HEK293 (cell line): ENCODE measurements around the gene MAGEB1.

Experiments used
- CTCF ChIA-PET: fragments of 350-600 bp; formaldehyde crosslinking; extraction: SDS; loops from one replicate; lab custom pipeline; 2021; ENCODE audit warnings: antibody characterized with exemption; lab: Yijun Ruan, JAX
- POLR2A ChIA-PET: fragments of 300-600 bp; formaldehyde crosslinking; extraction: SDS; loops from one replicate; lab custom pipeline; 2020; ENCODE audit warnings: antibody characterized with exemption, inconsistent platforms; lab: Yijun Ruan, JAX
- H3K27ac ChIP-seq: fragments of 200-500 bp; sonication (Bioruptor generic); 2 replicates; pipeline ENCODE4 v1.5.1; 2014; ENCODE audit warnings: low read depth, low read length, control low read depth, inconsistent platforms; ENCODE audit errors: extremely low read depth
- H3K36me3 ChIP-seq, 2 experiments: fragments of 200-500 bp in 1 of 2; sonication (Bioruptor generic) in 1 of 2; 1 replicate in 1 of 2; 2 replicates in 1 of 2; pipeline ENCODE4 v1.5.1; 2014 to 2017; ENCODE audit warnings: inconsistent platforms in 2 of 2, low read length in 2 of 2; ENCODE audit not compliant: control insufficient read depth in 2 of 2, insufficient read depth in 1 of 2
- H3K4me1 ChIP-seq: fragments of 200-500 bp; sonication (Bioruptor generic); 2 replicates; pipeline ENCODE4 v1.5.1; 2014; ENCODE audit warnings: mild to moderate bottlenecking, low read length, inconsistent platforms; ENCODE audit not compliant: control insufficient read depth, insufficient read depth
- H3K4me3 ChIP-seq: 2 replicates; pipeline ENCODE4 v1.5.1; 2011; ENCODE audit warnings: low read depth, mild to moderate bottlenecking, control low read depth, low read length, moderate library complexity
- H3K9me3 ChIP-seq: fragments of 200-500 bp; sonication (Bioruptor generic); 2 replicates; pipeline ENCODE4 v1.5.1; 2014; ENCODE audit warnings: low read depth, low read length, inconsistent platforms; ENCODE audit not compliant: control insufficient read depth, insufficient read depth
- HOXC10 ChIP-seq: sonication (generic); formaldehyde crosslinking; IDR thresholded peaks from 2 replicates; pipeline ENCODE4 v1.8.1; 2023; ENCODE audit warnings: mild to moderate bottlenecking, missing genetic modification reagents
- KLF17 ChIP-seq: fragments of 450-650 bp; formaldehyde crosslinking; IDR thresholded peaks from 2 replicates; pipeline ENCODE4 v1.5.1; 2016; ENCODE audit warnings: missing biosample characterization, missing genetic modification characterization
- PATZ1 ChIP-seq: fragments of 450-650 bp; formaldehyde crosslinking; IDR thresholded peaks from 2 replicates; pipeline ENCODE4 v1.5.1; 2016; ENCODE audit warnings: missing biosample characterization, missing genetic modification characterization
- PRDM2 ChIP-seq: fragments of 450-650 bp; formaldehyde crosslinking; IDR thresholded peaks from 2 replicates; pipeline ENCODE4 v1.5.1; 2016; ENCODE audit warnings: missing biosample characterization, missing genetic modification characterization, borderline replicate concordance
- PRDM4 ChIP-seq: fragments of 450-650 bp; formaldehyde crosslinking; IDR thresholded peaks from 2 replicates; pipeline ENCODE4 v1.5.1; 2017; ENCODE audit warnings: missing biosample characterization, missing genetic modification characterization
- SP3 ChIP-seq: fragments of 450-650 bp; formaldehyde crosslinking; IDR thresholded peaks from 2 replicates; pipeline ENCODE4 v1.5.1; 2016; ENCODE audit warnings: missing biosample characterization, missing genetic modification characterization
- ZBTB17 ChIP-seq: fragments of 450-650 bp; formaldehyde crosslinking; IDR thresholded peaks from 2 replicates; pipeline ENCODE4 v1.5.1; 2016; ENCODE audit warnings: missing biosample characterization, missing genetic modification characterization
- ZFP41 ChIP-seq: fragments of 450-650 bp; formaldehyde crosslinking; IDR thresholded peaks from 2 replicates; pipeline ENCODE4 v1.5.1; 2016; ENCODE audit warnings: missing biosample characterization, missing genetic modification characterization, borderline replicate concordance
- ZNF112 ChIP-seq: fragments of 450-650 bp; formaldehyde crosslinking; IDR thresholded peaks from 2 replicates; pipeline ENCODE4 v1.5.0; 2017; ENCODE audit warnings: missing biosample characterization, missing genetic modification characterization
- ZNF148 ChIP-seq: fragments of 450-650 bp; formaldehyde crosslinking; IDR thresholded peaks from 2 replicates; pipeline ENCODE4 v1.5.0; 2017; ENCODE audit warnings: missing biosample characterization, missing genetic modification characterization, borderline replicate concordance
- ZNF155 ChIP-seq: fragments of 450-650 bp; formaldehyde crosslinking; IDR thresholded peaks from 2 replicates; pipeline ENCODE4 v1.5.1; 2016; ENCODE audit warnings: missing biosample characterization, missing genetic modification characterization
- ZNF16 ChIP-seq: fragments of 450-650 bp; formaldehyde crosslinking; IDR thresholded peaks from 2 replicates; pipeline ENCODE4 v1.5.1; 2016; ENCODE audit warnings: low read depth, missing biosample characterization, missing genetic modification characterization
- ZNF23 ChIP-seq: fragments of 450-650 bp; formaldehyde crosslinking; IDR thresholded peaks from 2 replicates; pipeline ENCODE4 v1.5.1; 2016; ENCODE audit warnings: missing biosample characterization, missing genetic modification characterization, borderline replicate concordance
- ZNF292 ChIP-seq: fragments of 450-650 bp; formaldehyde crosslinking; IDR thresholded peaks from 2 replicates; pipeline ENCODE4 v1.5.1; 2016; ENCODE audit warnings: low read depth, missing biosample characterization, missing genetic modification characterization, borderline replicate concordance
- ZNF341 ChIP-seq: fragments of 450-650 bp; formaldehyde crosslinking; IDR thresholded peaks from 2 replicates; pipeline ENCODE4; 2016; ENCODE audit warnings: low read depth, missing biosample characterization, missing genetic modification characterization
- ZNF366 ChIP-seq: fragments of 450-650 bp; formaldehyde crosslinking; conservative IDR thresholded peaks from 2 replicates; pipeline ENCODE4 v1.5.1; 2016; ENCODE audit warnings: missing biosample characterization, missing genetic modification characterization
- ZNF423 ChIP-seq: fragments of 450-650 bp; formaldehyde crosslinking; IDR thresholded peaks from 2 replicates; pipeline ENCODE4 v1.5.1; 2016; ENCODE audit warnings: missing biosample characterization, missing genetic modification characterization
- ZNF449 ChIP-seq: fragments of 450-650 bp; formaldehyde crosslinking; IDR thresholded peaks from 2 replicates; pipeline ENCODE4 v1.5.1; 2017; ENCODE audit warnings: missing biosample characterization, mild to moderate bottlenecking, missing genetic modification characterization, moderate library complexity
- ZNF544 ChIP-seq: fragments of 450-650 bp; formaldehyde crosslinking; IDR thresholded peaks from 2 replicates; pipeline ENCODE4 v1.5.0; 2017; ENCODE audit warnings: missing biosample characterization, missing genetic modification characterization
- ZNF654 ChIP-seq: fragments of 450-650 bp; formaldehyde crosslinking; IDR thresholded peaks from 2 replicates; pipeline ENCODE4 v1.5.1; 2016; ENCODE audit warnings: low read depth, missing biosample characterization, missing genetic modification characterization

Gene MAGEB1

GRCh38 chrX:30215357-30215843 lies 31.5 kb upstream of the MAGEB1 start, which contains the start of gene MAGEB2:
TSS of gene MAGEB2 (plus strand) at chrX:30215563. CDS start at chrX:30218581, 3,018 bp downstream.
- no peaks in the 10 kb centered on the region for H3K4me1 ChIP-seq
- H3K4me3 ChIP-seq, result no peak within 1 kb of the TSS
- no peak for TF ChIP-seq HOXC10
- no peak for TF ChIP-seq ZNF112 (tag by site-specific recombination)
- no peak for TF ChIP-seq ZNF16 (tag by site-specific recombination)
- no peak for TF ChIP-seq ZNF155
- no peak for TF ChIP-seq PATZ1
- no peak for TF ChIP-seq PRDM2 (tag by site-specific recombination)
- no peak for TF ChIP-seq ZNF366 (tag by site-specific recombination)
- no peak for TF ChIP-seq ZNF23 (tag by site-specific recombination)
- TF ChIP-seq ZNF148, result no peak
- no peaks in the 10 kb centered on the region for H3K36me3 ChIP-seq
- no peaks in the 10 kb centered on the region for H3K9me3 ChIP-seq
- ChIA-PET CTCF (no interaction called here), POLR2A (no interaction called here)
- H3K27ac ChIP-seq, result no peak within 1 kb of the TSS

- Histone ChIP-seq H3K9me3 (no peaks in the 10 kb centered on the region), H3K27ac (no peak overlapping the region), H3K36me3 (no peaks in the 10 kb centered on the region), H3K4me3 (no peak overlapping the region), H3K4me1 (no peaks in the 10 kb centered on the region)
- ChIA-PET CTCF (no interaction called here), POLR2A (no interaction called here)
- no peak for TF ChIP-seq ZNF544
- TF ChIP-seq SP3 (tag by site-specific recombination), result no peak
- TF ChIP-seq ZNF341 (tag by site-specific recombination), result no peak
- TF ChIP-seq ZFP41 (tag by site-specific recombination), result no peak
- TF ChIP-seq ZNF449 (tag by site-specific recombination), result no peak
- no peak for TF ChIP-seq ZNF423 (tag by site-specific recombination)
- TF ChIP-seq ZNF654 (tag by site-specific recombination), result no peak
- TF ChIP-seq KLF17 (tag by site-specific recombination), result no peak
- TF ChIP-seq PRDM4 (tag by site-specific recombination), result no peak
- no peak for TF ChIP-seq ZNF292
- no peak for TF ChIP-seq ZBTB17
Measured at GRCh38 chrX:30217465-30217864, 29.5 kb upstream of the MAGEB1 start.
